ENCODE measurements around the gene MED10. TPM values are rescaled to one million over a fixed set of nuclear protein-coding genes. Genes with fewer than 3 reads are reported as not detected.

Gene MED10
- total RNA-seq, 1 experiment from 2014 or later: 81.8 TPM

GRCh38 chr5:6401410-6401809, 23.1 kb upstream of the MED10 start:
- Histone ChIP-seq H3F3A (ENCODE audit: insufficient read depth, low read depth) (no peaks in the 10 kb centered on the region), H3K4me1 (replicated peaks; ENCODE audit: insufficient read depth) (0 out of 2 replicates have a peak, but pooled peaks cover 6% of the 10 kb centered on the region), H3K79me2 (ENCODE audit: low read depth) (no peaks in the 10 kb centered on the region), H3K27me3 (ENCODE audit: insufficient read depth, low read depth) (peaks cover 75% of the 10 kb centered on the region), H2AFZ (no peak overlapping the region), H3K4me3 (no peak overlapping the region), H3K9me3 (ENCODE audit: insufficient read depth, low read depth) (no peaks in the 10 kb centered on the region), H4K20me1 (ENCODE audit: insufficient read depth) (no peaks in the 10 kb centered on the region), H3K9me2 (ENCODE audit: insufficient read depth) (no peaks in the 10 kb centered on the region), H3K27ac (no peak overlapping the region), H3K4me2 (no peak overlapping the region), H3K36me3 (ENCODE audit: low read depth) (no peaks in the 10 kb centered on the region)
- BruUV-seq (replicated peaks): no TSS peak
- POLR2A ChIA-PET (ENCODE audit: unreplicated experiment): no interaction called here
- intact Hi-C loops (cut with micrococcal nuclease; ENCODE audit: unreplicated experiment): no loop called here
- CTCF ChIA-PET: no interaction called here
- TF ChIP-seq CTCF (conservative IDR thresholded peaks at IDR 0.05): no peak
- TF ChIP-seq EZH2 (IDR thresholded peaks at IDR 0.05; ENCODE audit: low read depth): no peak
- no peak for DNase-seq

GRCh38 chr5:6399980-6400910, 21.9 kb upstream of the MED10 start:
- Histone ChIP-seq H3K27ac (no peak overlapping the region), H3K4me2 (no peak overlapping the region), H3K4me1 (replicated peaks; ENCODE audit: insufficient read depth) (0 out of 2 replicates have a peak, but pooled peaks cover 6% of the 10 kb centered on the region), H4K20me1 (ENCODE audit: insufficient read depth) (no peaks in the 10 kb centered on the region), H3F3A (ENCODE audit: insufficient read depth, low read depth) (no peaks in the 10 kb centered on the region), H3K9me2 (ENCODE audit: insufficient read depth) (no peaks in the 10 kb centered on the region), H2AFZ (no peak overlapping the region), H3K9me3 (ENCODE audit: insufficient read depth, low read depth) (no peaks in the 10 kb centered on the region), H3K27me3 (ENCODE audit: insufficient read depth, low read depth) (peaks cover 78% of the 10 kb centered on the region), H3K36me3 (ENCODE audit: low read depth) (no peaks in the 10 kb centered on the region), H3K79me2 (ENCODE audit: low read depth) (no peaks in the 10 kb centered on the region), H3K4me3 (no peak overlapping the region)
- ChIA-PET CTCF (no interaction called here), POLR2A (ENCODE audit: unreplicated experiment) (no interaction called here)
- BruUV-seq (replicated peaks): no TSS peak
- intact Hi-C loops (cut with micrococcal nuclease; ENCODE audit: unreplicated experiment): no loop called here
- no peak for TF ChIP-seq CTCF (conservative IDR thresholded peaks at IDR 0.05)
- no peak for TF ChIP-seq EZH2 (IDR thresholded peaks at IDR 0.05; ENCODE audit: low read depth)
- no peak for DNase-seq

GRCh38 chr5:6398570-6399230, 20.4 kb upstream of the MED10 start:
- Histone ChIP-seq H3K4me2 (no peak overlapping the region), H3K9me3 (ENCODE audit: insufficient read depth, low read depth) (no peaks in the 10 kb centered on the region), H3K4me3 (no peak overlapping the region), H3F3A (ENCODE audit: insufficient read depth, low read depth) (no peaks in the 10 kb centered on the region), H3K27me3 (ENCODE audit: insufficient read depth, low read depth) (peaks cover 91% of the 10 kb centered on the region), H4K20me1 (ENCODE audit: insufficient read depth) (no peaks in the 10 kb centered on the region), H3K9me2 (ENCODE audit: insufficient read depth) (no peaks in the 10 kb centered on the region), H3K4me1 (replicated peaks; ENCODE audit: insufficient read depth) (0 out of 2 replicates have a peak, but pooled peaks cover 6% of the 10 kb centered on the region), H3K36me3 (ENCODE audit: low read depth) (no peaks in the 10 kb centered on the region), H2AFZ (no peak overlapping the region), H3K79me2 (ENCODE audit: low read depth) (no peaks in the 10 kb centered on the region), H3K27ac (no peak overlapping the region)
- no peak for TF ChIP-seq CTCF (conservative IDR thresholded peaks at IDR 0.05)
- no peak for TF ChIP-seq EZH2 (IDR thresholded peaks at IDR 0.05; ENCODE audit: low read depth)
- DNase-seq: no peak
- ChIA-PET CTCF (no interaction called here), POLR2A (ENCODE audit: unreplicated experiment) (no interaction called here)
- no TSS peak for BruUV-seq (replicated peaks)
- intact Hi-C loops (cut with micrococcal nuclease; ENCODE audit: unreplicated experiment): no loop called here

Measured in PC-9 (cell line).